ENCODE results near the gene AOPEP. TPM values are rescaled to one million over a fixed set of nuclear protein-coding genes. Genes with fewer than 3 reads are reported as not detected.

Gene AOPEP
- total and polyA plus RNA-seq, 2 of the 13 experiments (the other 11 are each of a cell fraction or from before 2014, with no cell fraction given): 22.2 to 41.6 TPM

DNA sequence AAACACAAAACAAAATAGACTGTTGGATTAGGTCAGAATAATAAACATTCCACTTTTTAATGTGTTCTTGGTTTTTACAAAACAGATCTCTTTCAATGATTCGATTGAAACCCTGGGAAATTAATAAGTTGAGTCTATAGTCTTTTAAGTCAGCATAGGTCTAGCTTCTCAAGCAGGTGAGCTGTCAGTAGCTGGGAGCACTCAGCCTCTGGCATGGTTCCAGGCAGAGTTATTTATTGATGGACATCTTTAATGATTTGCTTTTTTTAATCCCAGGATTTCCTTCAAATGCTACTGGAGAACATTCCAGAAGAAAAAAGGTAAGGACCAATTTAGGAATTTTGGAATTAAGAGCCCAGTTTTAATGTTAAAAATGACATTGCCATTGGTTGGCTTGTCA is 241.0 kb downstream of the AOPEP start:
- intact Hi-C loops (cut with micrococcal nuclease; ENCODE audit: unreplicated experiment) (no loop called here), in situ Hi-C loops (cut with HindIII; ENCODE audit: extremely low pct_ligation_motif_present, low pct_unique_long_range_greater_than_20kb) (no loop called here)
- Histone ChIP-seq H3K9ac (ENCODE audit: insufficient read depth, low read depth, low read length) (no peak overlapping the region), H3K27ac (ENCODE audit: extremely low read length, insufficient read depth, low read length) (no peak overlapping the region), H3K9me3 (ENCODE audit: low read length) (no peaks in the 10 kb centered on the region), H3K4me3 (replicated peaks in 1 of 3; ENCODE audit: insufficient read depth in 1 of 3, low read depth in 2 of 3, low read length in 3 of 3) (no peak overlapping the region), H3K4me1 (ENCODE audit: insufficient read depth, low read length) (peaks cover 59% of the 10 kb centered on the region), H3K36me3 (replicated peaks in 1 of 2; ENCODE audit: control insufficient read depth in 1 of 2, insufficient read depth in 2 of 2, low read length in 2 of 2) (no peaks in the 10 kb centered on the region), H3K79me2 (ENCODE audit: insufficient read depth, low read length) (no peaks in the 10 kb centered on the region), H2AFZ (ENCODE audit: low read length) (no peak overlapping the region), H3K27me3 (ENCODE audit: control insufficient read depth in 1 of 2, insufficient read depth in 2 of 2, low read length in 2 of 2) (no peaks in the 10 kb centered on the region), H4K20me1 (ENCODE audit: insufficient read depth, low read length) (no peaks in the 10 kb centered on the region), H3K4me2 (ENCODE audit: low read depth, low read length) (no peak overlapping the region)
- DNase-seq (ENCODE audit: low spot score): no peak
- no peak for FAIRE-seq
- WGBS (ENCODE audit: low lambda C conversion rate): 62% methylated on average over 1 of the region's 1 CpG
- no peak for ATAC-seq
- BruUV-seq (replicated peaks): no TSS peak
- ChIA-PET CTCF (ENCODE audit: low intra/inter-chr PET ratio, low total read pairs) (no interaction called here), POLR2A (no interaction called here)
- no peak for TF ChIP-seq ZNF180 (CRISPR knock-in tag; IDR thresholded peaks at IDR 0.05; ENCODE audit: borderline replicate concordance, low read depth)
- no peak for TF ChIP-seq ZNF12 (CRISPR knock-in tag; IDR thresholded peaks at IDR 0.05)
- TF ChIP-seq ZNF616 (CRISPR knock-in tag; IDR thresholded peaks at IDR 0.05; ENCODE audit: low read depth): no peak
- no peak for TF ChIP-seq SMYD3 (CRISPR knock-in tag; IDR thresholded peaks at IDR 0.05)
- no peak for TF ChIP-seq SRSF4 (IDR thresholded peaks at IDR 0.05; ENCODE audit: low read depth, low read length, poor library complexity, severe bottlenecking)
- no peak for TF ChIP-seq HMG20A (CRISPR knock-in tag; IDR thresholded peaks at IDR 0.05; ENCODE audit: borderline replicate concordance)
- TF ChIP-seq NFYB (CRISPR knock-in tag; IDR thresholded peaks at IDR 0.05): no peak
- no peak for TF ChIP-seq GATAD1 (CRISPR knock-in tag; IDR thresholded peaks at IDR 0.05)
- TF ChIP-seq, protein P1, sequence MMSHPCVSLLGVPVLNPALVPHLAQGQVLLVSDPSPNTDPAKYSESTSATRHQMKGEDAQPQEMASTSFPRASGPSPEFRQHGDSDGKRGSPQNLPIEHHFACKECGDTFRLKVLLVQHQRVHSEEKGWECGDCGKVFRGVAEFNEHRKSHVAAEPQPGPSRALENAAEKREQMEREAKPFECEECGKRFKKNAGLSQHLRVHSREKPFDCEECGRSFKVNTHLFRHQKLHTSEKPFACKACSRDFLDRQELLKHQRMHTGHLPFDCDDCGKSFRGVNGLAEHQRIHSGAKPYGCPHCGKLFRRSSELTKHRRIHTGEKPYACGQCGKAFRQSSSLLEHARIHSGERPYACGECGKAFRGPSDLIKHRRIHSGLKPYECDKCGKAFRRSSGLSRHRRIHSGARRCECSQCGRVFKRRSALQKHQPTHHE (CRISPR knock-in tag; IDR thresholded peaks at IDR 0.05; ENCODE audit: borderline replicate concordance): no peak
- no peak for TF ChIP-seq IKZF1 (IDR thresholded peaks at IDR 0.05)
- no peak for TF ChIP-seq ZSCAN21 (CRISPR knock-in tag; IDR thresholded peaks at IDR 0.05; ENCODE audit: borderline replicate concordance)
- TF ChIP-seq, protein P2, sequence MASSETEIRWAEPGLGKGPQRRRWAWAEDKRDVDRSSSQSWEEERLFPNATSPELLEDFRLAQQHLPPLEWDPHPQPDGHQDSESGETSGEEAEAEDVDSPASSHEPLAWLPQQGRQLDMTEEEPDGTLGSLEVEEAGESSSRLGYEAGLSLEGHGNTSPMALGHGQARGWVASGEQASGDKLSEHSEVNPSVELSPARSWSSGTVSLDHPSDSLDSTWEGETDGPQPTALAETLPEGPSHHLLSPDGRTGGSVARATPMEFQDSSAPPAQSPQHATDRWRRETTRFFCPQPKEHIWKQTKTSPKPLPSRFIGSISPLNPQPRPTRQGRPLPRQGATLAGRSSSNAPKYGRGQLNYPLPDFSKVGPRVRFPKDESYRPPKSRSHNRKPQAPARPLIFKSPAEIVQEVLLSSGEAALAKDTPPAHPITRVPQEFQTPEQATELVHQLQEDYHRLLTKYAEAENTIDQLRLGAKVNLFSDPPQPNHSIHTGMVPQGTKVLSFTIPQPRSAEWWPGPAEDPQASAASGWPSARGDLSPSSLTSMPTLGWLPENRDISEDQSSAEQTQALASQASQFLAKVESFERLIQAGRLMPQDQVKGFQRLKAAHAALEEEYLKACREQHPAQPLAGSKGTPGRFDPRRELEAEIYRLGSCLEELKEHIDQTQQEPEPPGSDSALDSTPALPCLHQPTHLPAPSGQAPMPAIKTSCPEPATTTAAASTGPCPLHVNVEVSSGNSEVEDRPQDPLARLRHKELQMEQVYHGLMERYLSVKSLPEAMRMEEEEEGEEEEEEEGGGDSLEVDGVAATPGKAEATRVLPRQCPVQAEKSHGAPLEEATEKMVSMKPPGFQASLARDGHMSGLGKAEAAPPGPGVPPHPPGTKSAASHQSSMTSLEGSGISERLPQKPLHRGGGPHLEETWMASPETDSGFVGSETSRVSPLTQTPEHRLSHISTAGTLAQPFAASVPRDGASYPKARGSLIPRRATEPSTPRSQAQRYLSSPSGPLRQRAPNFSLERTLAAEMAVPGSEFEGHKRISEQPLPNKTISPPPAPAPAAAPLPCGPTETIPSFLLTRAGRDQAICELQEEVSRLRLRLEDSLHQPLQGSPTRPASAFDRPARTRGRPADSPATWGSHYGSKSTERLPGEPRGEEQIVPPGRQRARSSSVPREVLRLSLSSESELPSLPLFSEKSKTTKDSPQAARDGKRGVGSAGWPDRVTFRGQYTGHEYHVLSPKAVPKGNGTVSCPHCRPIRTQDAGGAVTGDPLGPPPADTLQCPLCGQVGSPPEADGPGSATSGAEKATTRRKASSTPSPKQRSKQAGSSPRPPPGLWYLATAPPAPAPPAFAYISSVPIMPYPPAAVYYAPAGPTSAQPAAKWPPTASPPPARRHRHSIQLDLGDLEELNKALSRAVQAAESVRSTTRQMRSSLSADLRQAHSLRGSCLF (CRISPR knock-in tag; IDR thresholded peaks at IDR 0.05; ENCODE audit: borderline replicate concordance): no peak
- TF ChIP-seq, protein P3, sequence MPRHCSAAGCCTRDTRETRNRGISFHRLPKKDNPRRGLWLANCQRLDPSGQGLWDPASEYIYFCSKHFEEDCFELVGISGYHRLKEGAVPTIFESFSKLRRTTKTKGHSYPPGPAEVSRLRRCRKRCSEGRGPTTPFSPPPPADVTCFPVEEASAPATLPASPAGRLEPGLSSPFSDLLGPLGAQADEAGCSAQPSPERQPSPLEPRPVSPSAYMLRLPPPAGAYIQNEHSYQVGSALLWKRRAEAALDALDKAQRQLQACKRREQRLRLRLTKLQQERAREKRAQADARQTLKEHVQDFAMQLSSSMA (CRISPR knock-in tag; IDR thresholded peaks at IDR 0.05): no peak
- TF ChIP-seq, protein P4, sequence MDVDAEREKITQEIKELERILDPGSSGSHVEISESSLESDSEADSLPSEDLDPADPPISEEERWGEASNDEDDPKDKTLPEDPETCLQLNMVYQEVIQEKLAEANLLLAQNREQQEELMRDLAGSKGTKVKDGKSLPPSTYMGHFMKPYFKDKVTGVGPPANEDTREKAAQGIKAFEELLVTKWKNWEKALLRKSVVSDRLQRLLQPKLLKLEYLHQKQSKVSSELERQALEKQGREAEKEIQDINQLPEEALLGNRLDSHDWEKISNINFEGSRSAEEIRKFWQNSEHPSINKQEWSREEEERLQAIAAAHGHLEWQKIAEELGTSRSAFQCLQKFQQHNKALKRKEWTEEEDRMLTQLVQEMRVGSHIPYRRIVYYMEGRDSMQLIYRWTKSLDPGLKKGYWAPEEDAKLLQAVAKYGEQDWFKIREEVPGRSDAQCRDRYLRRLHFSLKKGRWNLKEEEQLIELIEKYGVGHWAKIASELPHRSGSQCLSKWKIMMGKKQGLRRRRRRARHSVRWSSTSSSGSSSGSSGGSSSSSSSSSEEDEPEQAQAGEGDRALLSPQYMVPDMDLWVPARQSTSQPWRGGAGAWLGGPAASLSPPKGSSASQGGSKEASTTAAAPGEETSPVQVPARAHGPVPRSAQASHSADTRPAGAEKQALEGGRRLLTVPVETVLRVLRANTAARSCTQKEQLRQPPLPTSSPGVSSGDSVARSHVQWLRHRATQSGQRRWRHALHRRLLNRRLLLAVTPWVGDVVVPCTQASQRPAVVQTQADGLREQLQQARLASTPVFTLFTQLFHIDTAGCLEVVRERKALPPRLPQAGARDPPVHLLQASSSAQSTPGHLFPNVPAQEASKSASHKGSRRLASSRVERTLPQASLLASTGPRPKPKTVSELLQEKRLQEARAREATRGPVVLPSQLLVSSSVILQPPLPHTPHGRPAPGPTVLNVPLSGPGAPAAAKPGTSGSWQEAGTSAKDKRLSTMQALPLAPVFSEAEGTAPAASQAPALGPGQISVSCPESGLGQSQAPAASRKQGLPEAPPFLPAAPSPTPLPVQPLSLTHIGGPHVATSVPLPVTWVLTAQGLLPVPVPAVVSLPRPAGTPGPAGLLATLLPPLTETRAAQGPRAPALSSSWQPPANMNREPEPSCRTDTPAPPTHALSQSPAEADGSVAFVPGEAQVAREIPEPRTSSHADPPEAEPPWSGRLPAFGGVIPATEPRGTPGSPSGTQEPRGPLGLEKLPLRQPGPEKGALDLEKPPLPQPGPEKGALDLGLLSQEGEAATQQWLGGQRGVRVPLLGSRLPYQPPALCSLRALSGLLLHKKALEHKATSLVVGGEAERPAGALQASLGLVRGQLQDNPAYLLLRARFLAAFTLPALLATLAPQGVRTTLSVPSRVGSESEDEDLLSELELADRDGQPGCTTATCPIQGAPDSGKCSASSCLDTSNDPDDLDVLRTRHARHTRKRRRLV (CRISPR knock-in tag; IDR thresholded peaks at IDR 0.05): no peak
